Mesendoderm (in vitro differentiated cells): Measurements from ENCODE around the gene SPOPL.

Source experiments
- DNase-seq: peaks from one replicate; pipeline ENCODE4 v3.0.0; 2013
- H2AK5ac ChIP-seq: 2 replicates; pipeline ENCODE4 v1.6.1; 2013; ENCODE audit warnings: low read length, inconsistent platforms
- H2BK120ac ChIP-seq: 2 replicates; pipeline ENCODE4 v1.6.1; 2013; ENCODE audit warnings: low read depth, mild to moderate bottlenecking, low read length, moderate library complexity, mixed read lengths
- H2BK15ac ChIP-seq: replicated peaks from 2 replicates; pipeline ENCODE4 v1.6.1; 2013; ENCODE audit warnings: low read depth, mild to moderate bottlenecking, moderate library complexity
- H2BK5ac ChIP-seq: 2 replicates; pipeline ENCODE4 v1.6.1; 2013; ENCODE audit warnings: low read length, inconsistent platforms
- H3K18ac ChIP-seq: 2 replicates; pipeline ENCODE4 v1.6.1; 2013; ENCODE audit warnings: mild to moderate bottlenecking, low read length, mixed read lengths
- H3K23ac ChIP-seq: one replicate; pipeline ENCODE4 v1.6.1; 2013; ENCODE audit warnings: low read length
- H3K27ac ChIP-seq: 2 replicates; pipeline ENCODE4 v1.5.1; 2013; ENCODE audit warnings: low read depth, mild to moderate bottlenecking, inconsistent platforms, low read length, moderate library complexity
- H3K27me3 ChIP-seq: 2 replicates; pipeline ENCODE4 v1.6.1; 2013; ENCODE audit warnings: low read length, control low read depth, mild to moderate bottlenecking, inconsistent platforms; ENCODE audit not compliant: insufficient read depth, poor library complexity
- H3K36me3 ChIP-seq: 2 replicates; pipeline ENCODE4 v1.6.1; 2013; ENCODE audit warnings: low read length, inconsistent platforms; ENCODE audit not compliant: control insufficient read depth, insufficient read depth
- H3K4ac ChIP-seq: one replicate; pipeline ENCODE4 v1.6.1; 2013; ENCODE audit warnings: low read depth, mild to moderate bottlenecking, low read length, moderate library complexity
- H3K4me1 ChIP-seq: 2 replicates; pipeline ENCODE4 v1.6.1; 2013; ENCODE audit warnings: low read depth, low read length, inconsistent platforms; ENCODE audit not compliant: control insufficient read depth
- H3K4me2 ChIP-seq: 2 replicates; pipeline ENCODE4 v1.6.1; 2013; ENCODE audit warnings: low read length
- H3K4me3 ChIP-seq: 2 replicates; pipeline ENCODE4 v1.5.1; 2013; ENCODE audit warnings: mild to moderate bottlenecking, low read length
- H3K56ac ChIP-seq: one replicate; pipeline ENCODE4 v1.6.1; 2013; ENCODE audit warnings: low read length
- H3K79me1 ChIP-seq: 2 replicates; pipeline ENCODE4 v1.6.1; 2013; ENCODE audit warnings: low read length, inconsistent platforms
- H3K79me2 ChIP-seq: 2 replicates; pipeline ENCODE4 v1.6.1; 2013; ENCODE audit warnings: mild to moderate bottlenecking, low read length; ENCODE audit not compliant: control insufficient read depth, insufficient read depth
- H3K9ac ChIP-seq: 2 replicates; pipeline ENCODE4 v1.6.1; 2013; ENCODE audit warnings: low read length, inconsistent platforms
- H4K5ac ChIP-seq: one replicate; pipeline ENCODE4 v1.6.1; 2013; ENCODE audit warnings: low read length
- H4K8ac ChIP-seq: one replicate; pipeline ENCODE4 v1.6.1; 2013; ENCODE audit warnings: low read depth, mild to moderate bottlenecking, control low read depth, low read length, moderate library complexity
- WGBS: extraction: QIAGEN DNeasy Blood & Tissue Kit; methylation state at CpG from one replicate; pipeline ENCODE4 v1.1.7; 2013; ENCODE audit warnings: low lambda C conversion rate, missing lambda C conversion rate; ENCODE audit not compliant: insufficient coverage; ENCODE audit errors: extremely low coverage; 5-methylcytosine and 5-hydroxymethylcytosine counted together

SPOPL gene

DNA sequence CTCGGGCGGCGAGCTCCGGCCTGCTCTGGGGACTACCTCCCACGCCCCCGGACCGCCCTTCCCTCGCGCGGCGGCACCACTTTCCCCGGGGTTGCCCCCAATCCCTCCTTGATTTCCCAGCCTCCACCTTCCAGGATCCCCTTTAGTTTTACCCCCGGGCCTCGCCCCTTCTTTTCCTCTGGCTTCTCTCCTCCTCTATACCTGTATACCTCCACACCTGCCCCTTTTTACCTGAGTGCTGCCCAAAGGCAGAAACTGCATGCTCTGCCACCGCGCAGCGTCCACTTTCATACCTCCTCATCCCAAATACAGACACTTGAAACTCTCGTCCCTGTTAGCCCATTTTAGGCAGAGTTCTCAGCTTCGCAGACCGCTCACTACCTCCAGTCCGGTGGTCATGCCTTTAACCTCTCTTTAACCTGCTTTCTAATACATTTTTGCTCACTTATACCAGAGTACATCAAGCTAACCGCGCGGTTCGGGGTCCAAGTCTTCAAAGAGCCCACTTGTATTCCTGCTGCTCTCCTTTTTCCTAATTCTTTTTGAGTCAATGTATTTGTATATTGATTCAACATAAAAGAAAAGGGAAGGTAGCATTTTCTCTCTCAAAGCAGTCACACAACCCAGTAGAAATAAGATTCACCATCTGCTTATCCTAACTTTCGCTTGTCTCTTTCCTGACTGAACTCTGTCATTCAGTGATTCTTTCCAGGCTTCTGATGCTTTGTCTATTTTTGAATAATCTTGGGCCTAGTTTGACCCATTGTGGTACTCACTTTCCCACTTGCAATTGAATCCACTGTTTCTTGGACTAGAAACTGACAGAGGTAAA, 901 bp downstream of the SPOPL start:
- peak overlapping the region; percentile 48 for H3K4me3 ChIP-seq

GRCh38 chr2:138503087-138503442, 1.5 kb downstream of the SPOPL start:
- H3K4ac ChIP-seq, result no peak overlapping the region
- H4K5ac ChIP-seq, result no peak overlapping the region
- H3K27ac ChIP-seq, result no peak overlapping the region
- H3K56ac ChIP-seq, result peak overlapping the region; percentile 96
- H3K79me1 ChIP-seq, result peaks cover 3% of the 10 kb centered on the region
- H3K4me2 ChIP-seq, result peak overlapping the region; percentile 33
- H3K4me1 ChIP-seq, result peaks cover 8% of the 10 kb centered on the region
- H2BK15ac ChIP-seq, result no peak overlapping the region
- H3K23ac ChIP-seq, result no peak overlapping the region
- H2BK5ac ChIP-seq, result no peak overlapping the region
- no peaks in the 10 kb centered on the region for H3K27me3 ChIP-seq
- no peak overlapping the region for H2AK5ac ChIP-seq
- WGBS, result no CpG with 5 or more reads among the region's 2 CpGs
- H3K9ac ChIP-seq, result peak overlapping the region; percentile 69
- no peak overlapping the region for H2BK120ac ChIP-seq
- peaks cover 40% of the 10 kb centered on the region for H3K79me2 ChIP-seq
- DNase-seq, result no peak
- no peak overlapping the region for H4K8ac ChIP-seq
- H3K18ac ChIP-seq, result no peak overlapping the region
- no peaks in the 10 kb centered on the region for H3K36me3 ChIP-seq
- H3K4me3 ChIP-seq, result peak overlapping the region; percentile 48

More for the DNA sequence above, 901 bp downstream of the SPOPL start:
- Histone ChIP-seq H3K4me1 (peaks cover 8% of the 10 kb centered on the region), H3K79me2 (peaks cover 37% of the 10 kb centered on the region), H3K56ac (peak overlapping the region; percentile 96), H3K4me2 (peak overlapping the region; percentile 33), H3K27me3 (no peaks in the 10 kb centered on the region), H4K5ac (no peak overlapping the region), H3K36me3 (no peaks in the 10 kb centered on the region), H2BK5ac (no peak overlapping the region), H2BK120ac (no peak overlapping the region), H3K9ac (peak overlapping the region; percentile 69), H3K27ac (peak overlapping the region; percentile 94), H3K4ac (peak overlapping the region; percentile 92), H2BK15ac (no peak overlapping the region), H3K18ac (peak overlapping the region; percentile 93), H2AK5ac (peak overlapping the region; percentile 64), H3K23ac (peak overlapping the region; percentile 85), H4K8ac (peak overlapping the region; percentile 42), H3K79me1 (peaks cover 3% of the 10 kb centered on the region)
- peak; percentile 45 for DNase-seq
- WGBS, result no CpG with 5 or more reads among the region's 26 CpGs

- peaks cover 43% of the 10 kb centered on the region for H3K79me2 ChIP-seq
Measured at GRCh38 chr2:138503652-138504051, 2.1 kb downstream of the SPOPL start.

DNA sequence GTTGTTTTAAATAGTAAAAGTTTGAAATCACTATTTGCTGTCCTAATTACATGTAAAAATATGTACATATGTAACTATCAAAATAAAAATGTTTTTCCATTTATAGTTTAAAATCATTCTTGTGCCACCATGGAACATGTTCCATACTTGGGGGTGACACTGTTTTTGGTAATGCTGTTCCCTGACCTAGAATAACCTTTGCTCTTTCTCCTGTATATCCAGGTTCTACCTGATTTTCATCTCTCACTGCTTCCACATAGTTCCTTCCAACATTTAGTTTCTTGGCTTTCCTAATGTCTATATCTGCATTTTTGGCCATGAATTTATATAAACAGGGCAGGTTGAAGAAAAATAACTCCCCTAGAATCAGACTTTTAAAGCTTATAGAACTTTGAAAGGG, 2.5 kb downstream of the SPOPL start:
- no peak overlapping the region for H3K56ac ChIP-seq
- no peaks in the 10 kb centered on the region for H3K36me3 ChIP-seq
- no peak overlapping the region for H3K9ac ChIP-seq
- H3K23ac ChIP-seq, result no peak overlapping the region
- no peak overlapping the region for H3K4ac ChIP-seq
- no peak for DNase-seq
- H3K4me1 ChIP-seq, result peaks cover 8% of the 10 kb centered on the region
- H2AK5ac ChIP-seq, result no peak overlapping the region
- H3K79me2 ChIP-seq, result peaks cover 43% of the 10 kb centered on the region
- no peak overlapping the region for H3K18ac ChIP-seq
- no peak overlapping the region for H3K4me3 ChIP-seq
- H3K4me2 ChIP-seq, result no peak overlapping the region
- no peak overlapping the region for H2BK5ac ChIP-seq
- H2BK15ac ChIP-seq, result no peak overlapping the region
- H3K27me3 ChIP-seq, result no peaks in the 10 kb centered on the region
- no peak overlapping the region for H4K5ac ChIP-seq
- H3K27ac ChIP-seq, result no peak overlapping the region
- H3K79me1 ChIP-seq, result peaks cover 3% of the 10 kb centered on the region
- H2BK120ac ChIP-seq, result no peak overlapping the region
- H4K8ac ChIP-seq, result no peak overlapping the region

More at GRCh38 chr2:138503652-138504051, 2.1 kb downstream of the SPOPL start:
- Histone ChIP-seq H3K36me3 (no peaks in the 10 kb centered on the region), H3K18ac (no peak overlapping the region), H3K79me1 (peaks cover 3% of the 10 kb centered on the region), H3K27me3 (no peaks in the 10 kb centered on the region), H4K8ac (no peak overlapping the region), H2BK5ac (no peak overlapping the region), H2BK15ac (no peak overlapping the region), H4K5ac (no peak overlapping the region), H3K56ac (no peak overlapping the region), H3K4me2 (no peak overlapping the region), H3K4ac (no peak overlapping the region), H3K23ac (no peak overlapping the region), H2AK5ac (no peak overlapping the region), H3K4me1 (peaks cover 8% of the 10 kb centered on the region), H3K27ac (no peak overlapping the region), H3K4me3 (no peak overlapping the region), H3K9ac (no peak overlapping the region), H2BK120ac (no peak overlapping the region)
- no peak for DNase-seq
- no CpG with 5 or more reads among the region's 3 CpGs for WGBS

DNA sequence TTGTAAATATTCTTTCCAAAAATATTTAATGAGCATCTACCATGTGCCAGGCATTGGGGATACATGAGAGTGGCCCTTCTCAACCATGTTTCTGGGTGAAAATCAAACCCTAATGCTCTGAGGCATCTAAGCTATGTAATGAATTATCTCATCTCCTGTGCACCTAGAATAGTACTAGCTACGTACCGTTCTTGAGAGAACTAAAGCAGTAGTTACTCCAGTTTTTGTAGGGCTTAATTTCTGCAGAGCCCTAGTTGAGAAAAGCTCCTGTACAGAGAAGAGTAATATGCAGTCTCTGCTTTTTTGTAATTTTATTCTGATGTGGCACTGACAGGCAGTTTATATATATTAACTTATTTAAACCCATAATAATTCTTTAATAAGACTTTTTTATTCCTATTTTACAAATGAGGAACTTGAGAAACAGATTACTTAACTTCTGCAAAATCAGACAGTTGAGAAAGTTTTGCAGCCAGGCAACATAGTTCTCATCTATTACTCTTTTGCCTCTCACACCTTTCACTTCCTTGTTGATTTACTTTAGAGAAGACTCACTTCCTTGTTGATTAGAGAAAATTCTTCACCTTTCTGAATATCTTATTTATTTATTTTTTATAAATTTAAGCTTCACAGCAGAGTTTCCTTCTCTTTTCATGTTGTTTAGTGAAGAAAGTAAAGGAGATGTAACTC, 3.1 kb downstream of the SPOPL start:
- Histone ChIP-seq H2AK5ac (no peak overlapping the region), H3K27ac (no peak overlapping the region), H3K4me1 (peaks cover 8% of the 10 kb centered on the region), H2BK120ac (no peak overlapping the region), H3K27me3 (no peaks in the 10 kb centered on the region), H2BK5ac (no peak overlapping the region), H3K56ac (no peak overlapping the region), H4K8ac (no peak overlapping the region), H3K79me1 (peaks cover 3% of the 10 kb centered on the region), H3K79me2 (peaks cover 46% of the 10 kb centered on the region), H2BK15ac (no peak overlapping the region), H3K36me3 (no peaks in the 10 kb centered on the region), H3K23ac (no peak overlapping the region), H3K9ac (no peak overlapping the region), H3K4me2 (no peak overlapping the region), H3K4me3 (no peak overlapping the region), H3K4ac (no peak overlapping the region), H3K18ac (no peak overlapping the region), H4K5ac (no peak overlapping the region)
- no peak for DNase-seq
- WGBS, result no CpG with 5 or more reads among the region's 2 CpGs
